LNCaP clone FGC (cell line): ENCODE data around the gene CHAF1A.

Experiments used
- DNase-seq: peaks from one replicate; pipeline ENCODE4 v3.0.0-alpha.2; 2011; ENCODE audit warnings: low read depth
- H3K4me3 ChIP-seq: 2 replicates; pipeline ENCODE4 v1.5.1; 2011; ENCODE audit warnings: mild to moderate bottlenecking, low read depth, low read length, control low read depth
- TF ChIP-seq, protein P1 (sequence below): IDR thresholded peaks from 2 replicates; pipeline ENCODE4 v1.5.1; 2012; ENCODE audit warnings: mild to moderate bottlenecking; ENCODE audit not compliant: control insufficient read depth, insufficient read depth; ENCODE audit errors: extremely low read depth

Gene CHAF1A

DNA sequence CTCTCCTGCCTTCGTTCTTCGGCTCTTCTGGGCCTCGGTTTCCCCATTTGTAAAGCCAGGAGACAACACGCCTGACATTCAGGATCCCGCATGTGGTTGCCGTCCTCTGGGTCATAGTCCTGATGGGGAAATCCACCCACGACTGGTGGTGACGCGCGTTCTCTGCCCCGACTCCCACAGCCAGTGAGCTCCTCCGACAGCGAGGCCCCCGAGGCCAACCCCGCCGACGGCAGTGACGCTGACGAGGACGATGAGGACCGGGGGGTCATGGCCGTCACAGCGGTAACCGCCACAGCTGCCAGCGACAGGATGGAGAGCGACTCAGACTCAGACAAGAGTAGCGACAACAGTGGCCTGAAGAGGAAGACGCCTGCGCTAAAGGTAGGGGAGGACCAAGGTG, 86.1 kb downstream of the CHAF1A start:
- TF ChIP-seq, protein P1, sequence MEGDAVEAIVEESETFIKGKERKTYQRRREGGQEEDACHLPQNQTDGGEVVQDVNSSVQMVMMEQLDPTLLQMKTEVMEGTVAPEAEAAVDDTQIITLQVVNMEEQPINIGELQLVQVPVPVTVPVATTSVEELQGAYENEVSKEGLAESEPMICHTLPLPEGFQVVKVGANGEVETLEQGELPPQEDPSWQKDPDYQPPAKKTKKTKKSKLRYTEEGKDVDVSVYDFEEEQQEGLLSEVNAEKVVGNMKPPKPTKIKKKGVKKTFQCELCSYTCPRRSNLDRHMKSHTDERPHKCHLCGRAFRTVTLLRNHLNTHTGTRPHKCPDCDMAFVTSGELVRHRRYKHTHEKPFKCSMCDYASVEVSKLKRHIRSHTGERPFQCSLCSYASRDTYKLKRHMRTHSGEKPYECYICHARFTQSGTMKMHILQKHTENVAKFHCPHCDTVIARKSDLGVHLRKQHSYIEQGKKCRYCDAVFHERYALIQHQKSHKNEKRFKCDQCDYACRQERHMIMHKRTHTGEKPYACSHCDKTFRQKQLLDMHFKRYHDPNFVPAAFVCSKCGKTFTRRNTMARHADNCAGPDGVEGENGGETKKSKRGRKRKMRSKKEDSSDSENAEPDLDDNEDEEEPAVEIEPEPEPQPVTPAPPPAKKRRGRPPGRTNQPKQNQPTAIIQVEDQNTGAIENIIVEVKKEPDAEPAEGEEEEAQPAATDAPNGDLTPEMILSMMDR: no peak
- no peak for DNase-seq

DNA sequence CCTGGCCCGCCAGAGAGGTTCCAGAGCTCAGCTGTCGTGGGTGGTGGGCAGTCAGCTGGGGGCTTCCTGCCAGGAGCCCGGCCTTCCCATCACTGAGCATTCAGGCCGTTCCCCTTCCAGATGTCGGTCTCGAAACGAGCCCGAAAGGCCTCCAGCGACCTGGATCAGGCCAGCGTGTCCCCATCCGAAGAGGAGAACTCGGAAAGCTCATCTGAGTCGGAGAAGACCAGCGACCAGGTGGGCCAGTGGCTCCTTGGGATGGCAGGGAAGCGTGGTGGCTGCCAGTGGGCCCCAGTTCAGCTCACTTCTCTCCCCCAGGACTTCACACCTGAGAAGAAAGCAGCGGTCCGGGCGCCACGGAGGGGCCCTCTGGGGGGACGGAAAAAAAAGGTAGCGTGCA, 89.0 kb downstream of the CHAF1A start:
- H3K4me3 ChIP-seq: no peak overlapping the region
- TF ChIP-seq, protein P1: no peak
- DNase-seq: no peak

More for the DNA sequence above, 86.1 kb downstream of the CHAF1A start:
- H3K4me3 ChIP-seq: no peak overlapping the region

DNA sequence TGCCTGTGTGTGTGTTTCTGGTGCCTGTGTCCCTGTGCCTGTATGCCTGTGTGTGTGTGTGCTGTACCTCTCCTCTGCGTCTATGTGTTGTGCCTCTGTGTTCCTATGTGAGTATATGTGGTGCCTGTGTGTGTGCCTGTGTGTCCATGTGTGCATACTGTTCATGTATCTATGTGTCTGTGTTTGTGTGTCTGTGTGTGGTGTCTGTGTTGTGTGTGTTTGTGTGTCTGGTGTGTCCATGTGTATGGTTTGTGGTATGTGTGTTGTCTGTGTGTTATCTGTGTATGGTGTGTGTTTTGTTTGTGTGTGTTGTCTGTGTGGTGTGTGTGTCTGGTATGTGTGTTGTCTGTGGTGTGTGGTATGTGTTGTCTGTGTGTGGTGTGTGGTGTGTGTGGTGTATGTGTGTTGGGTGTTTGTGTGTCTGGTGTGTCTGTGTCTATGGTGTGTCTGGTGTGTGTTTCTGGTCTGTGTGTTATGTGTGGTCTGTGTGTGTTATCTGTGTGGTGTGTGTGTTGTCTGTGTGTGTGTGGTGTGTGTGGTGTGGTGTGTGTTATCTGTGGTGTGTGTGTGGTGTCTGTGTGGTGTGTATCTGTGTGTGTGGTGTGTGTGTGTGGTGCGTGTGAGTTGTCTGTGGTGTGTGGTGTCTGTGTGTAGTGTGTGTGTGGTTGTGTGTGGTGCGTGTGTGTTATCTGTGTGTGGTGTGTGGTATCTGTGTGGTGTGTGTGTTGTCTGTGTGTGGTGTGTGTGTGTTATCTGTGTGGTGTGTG, 90.1 kb downstream of the CHAF1A start:
- TF ChIP-seq, protein P1: no peak
- DNase-seq: no peak
- H3K4me3 ChIP-seq: no peak overlapping the region
